B cell (primary cell): ENCODE results near the gene PLCB3. TPM values are rescaled to one million over a fixed set of nuclear protein-coding genes. Genes with fewer than 3 reads are reported as not detected.

Source experiments
- ATAC-seq: fragments of 200-7000 bp; cut with Tn5 transposase; one replicate; pipeline ENCODE4 v1.10.0; 2021; ENCODE audit warnings: low read depth, mild to moderate bottlenecking, moderate number of reproducible peaks, moderate library complexity
- CTCF ChIA-PET: fragments of 350-600 bp; sonication (Branson Sonifier 250); formaldehyde crosslinking; loops from one replicate; lab custom pipeline; 2021; ENCODE audit warnings: antibody characterized with exemption, inconsistent platforms; lab: Charles Lee
- POLR2A ChIA-PET: fragments of 350-600 bp; sonication (Branson Sonifier 250); formaldehyde crosslinking; loops from one replicate; lab custom pipeline; 2021; ENCODE audit warnings: antibody characterized with exemption; lab: Charles Lee
- DNase-seq: peaks from one replicate; pipeline ENCODE4 v3.0.0; 2013
- H2AFZ ChIP-seq: 2 replicates; pipeline ENCODE4 v1.6.1; 2012; ENCODE audit warnings: mild to moderate bottlenecking, low read depth, low read length; ENCODE audit not compliant: insufficient read depth, poor library complexity, severe bottlenecking
- H3K27ac ChIP-seq, 2 donors: 1 replicate in 1 of 2; 2 replicates in 1 of 2; pipeline ENCODE4 v1.5.1; 2012 to 2013; ENCODE audit warnings: low read length in 2 of 2, mild to moderate bottlenecking in 2 of 2, moderate library complexity in 1 of 2
- H3K27me3 ChIP-seq, 4 experiments: fragments of 200-600 bp in 1 of 4; sonication (generic) in 1 of 4; replicated peaks in 1 of 4; 1 replicate in 2 of 4; 2 replicates in 2 of 4; pipeline versions ENCODE4 v1.6.1 to v1.7.0; 2013 to 2016; ENCODE audit warnings: low read length in 3 of 4, mild to moderate bottlenecking in 2 of 4, mixed read lengths in 1 of 4, moderate library complexity in 1 of 4; ENCODE audit not compliant: insufficient read depth in 4 of 4, control insufficient read depth in 3 of 4; ENCODE audit errors: control extremely low read depth in 1 of 4
- H3K36me3 ChIP-seq, 2 experiments: replicated peaks in 1 of 2; 1 replicate in 1 of 2; 2 replicates in 1 of 2; pipeline versions ENCODE4 v1.6.1 to v1.7.1; 2013; ENCODE audit warnings: low read length in 1 of 2; ENCODE audit not compliant: insufficient read depth in 2 of 2, control insufficient read depth in 1 of 2; ENCODE audit errors: control extremely low read depth in 1 of 2, extremely low read depth in 1 of 2
- H3K4me1 ChIP-seq, 2 donors: fragments of 200-600 bp in 1 of 2; sonication (generic) in 1 of 2; 1 replicate in 1 of 2; 2 replicates in 1 of 2; pipeline versions ENCODE4 v1.5.1 to v1.6.1; 2013 to 2017; ENCODE audit warnings: low read length in 2 of 2; ENCODE audit not compliant: control insufficient read depth in 2 of 2, insufficient read depth in 2 of 2
- H3K4me2 ChIP-seq: replicated peaks from 2 replicates; pipeline ENCODE3; 2012; ENCODE audit warnings: mild to moderate bottlenecking, low read depth, low read length; ENCODE audit not compliant: poor library complexity, severe bottlenecking
- H3K4me3 ChIP-seq, 5 experiments: fragments of 200-600 bp in 1 of 5; sonication (generic) in 1 of 5; 1 replicate in 3 of 5; 2 replicates in 2 of 5; pipeline versions ENCODE4 v1.5.1 to v1.7.0; 2011 to 2016; ENCODE audit warnings: low read length in 4 of 5, mild to moderate bottlenecking in 4 of 5, low read depth in 2 of 5, control low read depth in 1 of 5, moderate library complexity in 1 of 5; ENCODE audit not compliant: insufficient read depth in 1 of 5; ENCODE audit errors: control extremely low read depth in 1 of 5, extremely low read depth in 1 of 5
- H3K79me2 ChIP-seq: fragments of 200-600 bp; sonication (generic); one replicate; pipeline ENCODE4 v1.6.0; 2016; ENCODE audit warnings: low read length; ENCODE audit not compliant: control insufficient read depth, insufficient read depth
- H3K9ac ChIP-seq: fragments of 200-600 bp; sonication (generic); 2 replicates; pipeline ENCODE4 v1.6.1; 2017; ENCODE audit warnings: mild to moderate bottlenecking, low read length, moderate library complexity
- H3K9me3 ChIP-seq, 3 donors: one replicate each; pipeline versions ENCODE4 v1.6.1 to v1.7.1; 2013; ENCODE audit warnings: low read length in 2 of 3; ENCODE audit not compliant: control insufficient read depth in 2 of 3, insufficient read depth in 1 of 3; ENCODE audit errors: control extremely low read depth in 1 of 3
- H4K20me1 ChIP-seq: 2 replicates; pipeline ENCODE4 v1.6.0; 2012; ENCODE audit warnings: mild to moderate bottlenecking, low read length; ENCODE audit not compliant: insufficient read depth, control insufficient read depth, poor library complexity, severe bottlenecking
- H3K27ac Mint-ChIP-seq: one replicate; pipeline ENCODE4 v1.8.0; 2021; ENCODE audit warnings: mixed read lengths
- H3K27me3 Mint-ChIP-seq: one replicate; pipeline ENCODE4 v1.8.0; 2021; ENCODE audit warnings: mixed read lengths
- H3K4me1 Mint-ChIP-seq: one replicate; pipeline ENCODE4 v1.8.0; 2021; ENCODE audit warnings: mixed read lengths
- H3K4me3 Mint-ChIP-seq: one replicate; pipeline ENCODE4 v1.8.0; 2021; ENCODE audit warnings: mixed read lengths
- H3K9me3 Mint-ChIP-seq: one replicate; pipeline ENCODE4 v1.8.0; 2022; ENCODE audit warnings: mixed read lengths; ENCODE audit not compliant: insufficient read depth
- EZH2 ChIP-seq: IDR thresholded peaks from 2 replicates; pipeline ENCODE4 v1.6.1; 2012; ENCODE audit warnings: borderline replicate concordance, low read depth, mild to moderate bottlenecking, moderate library complexity, low read length; ENCODE audit not compliant: insufficient read depth, poor library complexity, severe bottlenecking
- WGBS: methylation state at CpG from one replicate; pipeline ENCODE4 v1.1.5; 2013; ENCODE audit warnings: missing lambda C conversion rate; ENCODE audit not compliant: insufficient coverage; 5-methylcytosine and 5-hydroxymethylcytosine counted together
- intact Hi-C: fragments of 100-400 bp; cut with micrococcal nuclease; formaldehyde crosslinking; loops from one replicate; pipeline ENCODE4 v1.10.0; 2022
- polyA plus RNA-seq: library from polyadenylated mRNA; depleted of rRNA; stranded (reverse); fragments of >200 nt; gene quantifications from 2 replicates; pipeline ENCODE4 v1.2.3, GENCODE V29; 2012
- total RNA-seq, 2 donors: library from RNA; stranded (reverse); fragments of 120-200 nt in 1 of 2; gene quantifications; 1 replicate in 1 of 2; 2 replicates in 1 of 2; pipeline versions ENCODE4 v1.2.3 to v1.2.4, GENCODE V29; 2013 to 2022
- TF ChIP-seq, protein P1 (sequence below): fragments of 200-600 bp; IDR thresholded peaks from one replicate; pipeline ENCODE4 v1.8.0; 2022; ENCODE audit warnings: antibody characterized with exemption, mild to moderate bottlenecking

The PLCB3 gene
- total and polyA plus RNA-seq, 2 donors (not counting 1 experiment from before 2014, with no cell fraction given) = 3.0 to 8.1 TPM

DNA sequence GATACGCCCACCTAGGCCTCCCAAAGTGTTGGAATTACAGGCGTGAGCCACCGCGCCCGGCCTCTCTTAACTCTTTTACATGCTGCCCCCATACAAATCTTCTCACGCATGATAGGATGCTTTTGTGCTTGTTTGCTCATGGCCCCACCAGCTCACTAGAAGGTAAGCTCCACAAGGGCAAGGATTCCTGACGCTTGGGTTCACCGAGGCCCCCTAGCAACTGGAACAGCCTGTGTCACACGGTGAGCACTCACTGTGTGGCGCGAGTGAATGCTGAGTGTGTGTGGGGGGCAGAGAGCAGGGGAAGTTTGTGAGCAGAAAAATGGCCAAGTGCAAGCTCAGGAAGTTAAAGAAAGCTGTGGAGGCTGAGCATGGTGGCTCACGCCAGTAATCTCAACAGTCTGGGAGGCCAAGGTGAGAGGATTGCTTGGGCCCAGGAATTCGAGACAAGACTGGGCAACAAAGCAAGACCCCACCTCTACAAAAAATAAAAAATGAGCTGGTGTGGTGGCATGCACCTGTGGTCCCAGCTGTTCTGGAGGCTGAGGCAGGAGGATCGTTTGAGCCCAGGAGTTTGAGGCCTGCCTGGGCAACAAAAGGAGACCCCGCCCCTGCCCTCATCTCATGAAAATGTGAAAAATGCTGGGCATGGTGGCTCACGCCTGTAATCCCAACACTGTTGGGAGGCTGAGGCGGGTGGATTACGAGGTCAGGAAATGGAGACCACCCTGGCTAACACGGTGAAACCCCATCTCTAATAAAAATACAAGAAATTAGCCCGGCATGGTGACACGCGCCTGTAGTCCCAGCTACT lies 30.8 kb downstream of the PLCB3 start:
- no peak overlapping the region for H2AFZ ChIP-seq
- H3K4me1 ChIP-seq = peaks cover 13 to 18% of the 10 kb centered on the region in 2 donors
- no peaks in the 10 kb centered on the region for H3K9me3 Mint-ChIP-seq

More for the DNA sequence above, 30.8 kb downstream of the PLCB3 start:
- Histone ChIP-seq H3K4me2 (no peak overlapping the region), H3K9me3 (no peaks in the 10 kb centered on the region), H3K4me3 (no peak overlapping the region), H3K79me2 (peaks cover 34% of the 10 kb centered on the region), H4K20me1 (peaks cover 3% of the 10 kb centered on the region), H3K27ac (no peak overlapping the region), H3K9ac (no peak overlapping the region), H3K36me3 (peaks cover 0 to 13% of the 10 kb centered on the region in 2 experiments), H3K27me3 (no peaks in the 10 kb centered on the region)
- ATAC-seq = no peak
- intact Hi-C loops = no loop called here
- no peak for TF ChIP-seq EZH2
- TF ChIP-seq, protein P1, sequence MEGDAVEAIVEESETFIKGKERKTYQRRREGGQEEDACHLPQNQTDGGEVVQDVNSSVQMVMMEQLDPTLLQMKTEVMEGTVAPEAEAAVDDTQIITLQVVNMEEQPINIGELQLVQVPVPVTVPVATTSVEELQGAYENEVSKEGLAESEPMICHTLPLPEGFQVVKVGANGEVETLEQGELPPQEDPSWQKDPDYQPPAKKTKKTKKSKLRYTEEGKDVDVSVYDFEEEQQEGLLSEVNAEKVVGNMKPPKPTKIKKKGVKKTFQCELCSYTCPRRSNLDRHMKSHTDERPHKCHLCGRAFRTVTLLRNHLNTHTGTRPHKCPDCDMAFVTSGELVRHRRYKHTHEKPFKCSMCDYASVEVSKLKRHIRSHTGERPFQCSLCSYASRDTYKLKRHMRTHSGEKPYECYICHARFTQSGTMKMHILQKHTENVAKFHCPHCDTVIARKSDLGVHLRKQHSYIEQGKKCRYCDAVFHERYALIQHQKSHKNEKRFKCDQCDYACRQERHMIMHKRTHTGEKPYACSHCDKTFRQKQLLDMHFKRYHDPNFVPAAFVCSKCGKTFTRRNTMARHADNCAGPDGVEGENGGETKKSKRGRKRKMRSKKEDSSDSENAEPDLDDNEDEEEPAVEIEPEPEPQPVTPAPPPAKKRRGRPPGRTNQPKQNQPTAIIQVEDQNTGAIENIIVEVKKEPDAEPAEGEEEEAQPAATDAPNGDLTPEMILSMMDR = no peak
- Mint-ChIP-seq H3K4me1 (peaks cover 20% of the 10 kb centered on the region), H3K27ac (no peak overlapping the region), H3K4me3 (no peak overlapping the region), H3K27me3 (no peaks in the 10 kb centered on the region)
- 100% methylated on average over 13 of the region's 22 CpGs for WGBS
- DNase-seq = no peak
- CTCF ChIA-PET = interaction anchor here (1.6 to 4.6 kb wide), 3 partner anchors 11 to 78 kb away, joined by 3 to 33 read pairs (median 8); no protein-coding TSS in a partner anchor
- POLR2A ChIA-PET = interaction anchor here (5.7 kb wide), 1 partner anchor 12 kb away, joined by 67 read pairs; no protein-coding TSS in a partner anchor
